Fibroblast of lung (primary cell): ENCODE data around the gene SLC16A14.

Experiments
- CTCF ChIP-seq, 2 donors: IDR thresholded peaks in 1 of 2; conservative IDR thresholded peaks in 1 of 2; 1 replicate in 1 of 2; 2 replicates in 1 of 2; pipeline ENCODE4 v1.5.1; 2011 to 2012; ENCODE audit warnings: low read length in 2 of 2, control low read depth in 1 of 2, inconsistent platforms in 1 of 2, low read depth in 1 of 2, mild to moderate bottlenecking in 1 of 2
- EZH2 ChIP-seq: IDR thresholded peaks from 2 replicates; pipeline ENCODE4 v1.5.1; 2012; ENCODE audit warnings: low read length, control low read depth, mild to moderate bottlenecking; ENCODE audit errors: missing control alignments

DNA sequence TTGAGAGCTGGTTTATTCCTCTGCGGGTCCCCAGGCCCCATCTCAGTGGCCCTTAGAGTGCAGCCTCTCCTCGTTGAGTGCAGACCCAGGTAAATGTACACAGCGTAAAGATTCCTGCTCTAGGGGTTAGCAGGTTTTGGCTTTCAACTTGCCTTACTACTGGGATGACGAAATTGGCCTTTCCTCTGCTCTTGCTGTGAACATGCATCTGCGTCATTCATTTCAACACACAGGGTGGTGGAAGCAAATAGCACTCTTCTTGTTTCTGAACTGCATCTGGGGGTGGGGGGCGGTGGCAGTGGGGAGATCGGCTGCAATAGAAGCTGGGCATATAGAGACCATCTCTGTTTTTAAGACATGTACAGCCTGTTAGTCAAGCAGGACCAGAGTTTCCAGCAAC is 16.5 kb upstream of the SLC16A14 start:
- no peak for TF ChIP-seq CTCF (conservative IDR thresholded peaks at IDR 0.05 in 1 of 2, IDR thresholded peaks at IDR 0.05 in 1 of 2; ENCODE audit: low read depth in 1 of 2, low read length in 2 of 2)
- TF ChIP-seq EZH2 = no peak
